GM06990 (cell line): ENCODE data around the gene PAWR.

ENCODE experiments used
- DNase-seq: peaks from one replicate; pipeline ENCODE4 v3.0.0-alpha.2; 2011; ENCODE audit not compliant: insufficient read length; ENCODE audit errors: extremely low read depth
- H3K27me3 ChIP-seq: replicated peaks from 2 replicates; pipeline ENCODE4 v1.6.0; 2011; ENCODE audit warnings: low read length; ENCODE audit not compliant: control insufficient read depth, insufficient read depth
- H3K36me3 ChIP-seq: 2 replicates; pipeline ENCODE4 v1.5.1; 2011; ENCODE audit warnings: low read length; ENCODE audit not compliant: control insufficient read depth, insufficient read depth
- H3K4me3 ChIP-seq: replicated peaks from 2 replicates; pipeline ENCODE4 v1.5.1; 2011; ENCODE audit warnings: low read depth, mild to moderate bottlenecking, control low read depth, low read length
- TF ChIP-seq, protein P1 (sequence below): IDR thresholded peaks from 2 replicates; pipeline ENCODE4 v1.5.1; 2011; ENCODE audit warnings: low read length, control low read depth, mild to moderate bottlenecking, inconsistent platforms; ENCODE audit not compliant: insufficient read depth, poor library complexity, severe bottlenecking

Gene PAWR

GRCh38 chr12:79617696-79618095 lies 73.1 kb downstream of the PAWR start:
- Histone ChIP-seq H3K36me3 (no peaks in the 10 kb centered on the region; the same call in 1 of the 2 replicates), H3K27me3 (no peaks in the 10 kb centered on the region), H3K4me3 (no peak overlapping the region)
- DNase-seq = no peak
- TF ChIP-seq, protein P1, sequence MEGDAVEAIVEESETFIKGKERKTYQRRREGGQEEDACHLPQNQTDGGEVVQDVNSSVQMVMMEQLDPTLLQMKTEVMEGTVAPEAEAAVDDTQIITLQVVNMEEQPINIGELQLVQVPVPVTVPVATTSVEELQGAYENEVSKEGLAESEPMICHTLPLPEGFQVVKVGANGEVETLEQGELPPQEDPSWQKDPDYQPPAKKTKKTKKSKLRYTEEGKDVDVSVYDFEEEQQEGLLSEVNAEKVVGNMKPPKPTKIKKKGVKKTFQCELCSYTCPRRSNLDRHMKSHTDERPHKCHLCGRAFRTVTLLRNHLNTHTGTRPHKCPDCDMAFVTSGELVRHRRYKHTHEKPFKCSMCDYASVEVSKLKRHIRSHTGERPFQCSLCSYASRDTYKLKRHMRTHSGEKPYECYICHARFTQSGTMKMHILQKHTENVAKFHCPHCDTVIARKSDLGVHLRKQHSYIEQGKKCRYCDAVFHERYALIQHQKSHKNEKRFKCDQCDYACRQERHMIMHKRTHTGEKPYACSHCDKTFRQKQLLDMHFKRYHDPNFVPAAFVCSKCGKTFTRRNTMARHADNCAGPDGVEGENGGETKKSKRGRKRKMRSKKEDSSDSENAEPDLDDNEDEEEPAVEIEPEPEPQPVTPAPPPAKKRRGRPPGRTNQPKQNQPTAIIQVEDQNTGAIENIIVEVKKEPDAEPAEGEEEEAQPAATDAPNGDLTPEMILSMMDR = no peak

GRCh38 chr12:79615596-79616560 lies 74.9 kb downstream of the PAWR start:
- H3K27me3 ChIP-seq = no peaks in the 10 kb centered on the region
- H3K4me3 ChIP-seq = no peak overlapping the region
- TF ChIP-seq, protein P1 = no peak
- no peaks in the 10 kb centered on the region; the same call in 1 of the 2 replicates for H3K36me3 ChIP-seq
- peak; percentile 37 for DNase-seq

DNA sequence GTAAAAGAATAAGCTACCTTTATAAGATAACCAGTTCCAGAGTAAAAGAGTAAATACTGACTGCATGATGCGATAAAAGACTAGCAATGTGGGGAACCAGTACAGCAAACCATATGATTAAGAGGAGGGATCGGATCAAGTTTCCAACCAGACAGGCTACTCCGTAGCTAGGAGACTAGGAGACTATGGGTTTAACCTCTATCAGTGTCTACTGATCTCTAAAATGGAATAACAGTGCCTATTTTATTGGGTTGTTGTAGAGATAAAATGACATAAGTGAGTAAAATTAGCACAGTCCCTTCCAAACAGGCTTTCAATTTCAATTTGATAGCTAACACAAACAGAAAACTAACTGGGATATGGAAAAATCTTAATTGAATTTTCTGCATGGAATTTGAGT lies 76.0 kb downstream of the PAWR start:
- no peak overlapping the region for H3K4me3 ChIP-seq
- TF ChIP-seq, protein P1 = no peak
- DNase-seq = no peak
- H3K36me3 ChIP-seq = no peaks in the 10 kb centered on the region
- no peaks in the 10 kb centered on the region for H3K27me3 ChIP-seq

DNA sequence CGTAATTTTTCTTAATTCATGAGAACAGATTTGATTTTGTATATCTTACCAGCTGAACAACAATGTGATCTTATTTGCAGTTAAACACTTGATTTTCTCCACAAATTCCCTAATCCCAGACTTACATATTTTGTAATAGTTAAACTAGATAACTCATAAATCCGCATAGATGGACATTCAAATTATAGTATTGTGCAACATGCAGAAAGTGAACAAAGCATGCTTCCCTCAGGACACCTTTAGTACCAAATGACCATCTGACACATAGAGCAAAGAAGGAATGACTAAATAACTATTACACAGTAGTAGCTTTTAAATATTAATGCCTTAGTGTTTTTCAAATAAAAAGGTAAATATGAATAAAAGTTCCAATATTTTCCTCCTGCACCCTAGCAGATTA lies 88.9 kb downstream of the PAWR start:
- no peaks in the 10 kb centered on the region for H3K27me3 ChIP-seq
- TF ChIP-seq, protein P1 = no peak
- H3K4me3 ChIP-seq = no peak overlapping the region
- no peak for DNase-seq
- H3K36me3 ChIP-seq = no peaks in the 10 kb centered on the region

GRCh38 chr12:79597910-79598309 lies 92.9 kb downstream of the PAWR start:
- TF ChIP-seq, protein P1 = no peak
- Histone ChIP-seq H3K27me3 (no peaks in the 10 kb centered on the region), H3K4me3 (no peak overlapping the region), H3K36me3 (no peaks in the 10 kb centered on the region)
- DNase-seq = no peak
